ENCODE results near the gene ZIM2. TPM values are rescaled to one million over a fixed set of nuclear protein-coding genes. Genes with fewer than 3 reads are reported as not detected.

The ZIM2 gene
- total RNA-seq, 1 donor from 2014 or later: not detected

DNA sequence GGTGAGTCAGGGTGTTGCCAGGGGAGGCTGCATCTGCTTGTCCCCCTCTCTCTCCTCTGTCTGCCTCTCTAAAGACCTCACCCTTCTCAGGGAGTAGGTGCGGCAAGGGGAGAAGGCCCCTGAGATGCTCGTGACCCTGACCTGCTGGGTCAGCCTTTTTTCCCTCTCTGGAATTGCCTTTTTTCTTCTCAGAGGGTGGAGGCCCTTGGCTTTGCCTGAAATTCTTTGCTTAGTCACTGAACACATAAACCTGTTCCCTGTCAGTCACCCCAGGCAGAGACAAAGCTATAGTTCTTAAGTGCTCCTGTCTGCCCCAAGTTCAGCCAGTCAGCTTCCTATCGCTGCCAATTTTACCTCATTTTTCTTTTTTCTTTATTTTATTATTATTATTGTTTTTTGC, 35.2 kb upstream of the ZIM2 start:
- TF ChIP-seq CTCF (conservative IDR thresholded peaks at IDR 0.05): no peak

DNA sequence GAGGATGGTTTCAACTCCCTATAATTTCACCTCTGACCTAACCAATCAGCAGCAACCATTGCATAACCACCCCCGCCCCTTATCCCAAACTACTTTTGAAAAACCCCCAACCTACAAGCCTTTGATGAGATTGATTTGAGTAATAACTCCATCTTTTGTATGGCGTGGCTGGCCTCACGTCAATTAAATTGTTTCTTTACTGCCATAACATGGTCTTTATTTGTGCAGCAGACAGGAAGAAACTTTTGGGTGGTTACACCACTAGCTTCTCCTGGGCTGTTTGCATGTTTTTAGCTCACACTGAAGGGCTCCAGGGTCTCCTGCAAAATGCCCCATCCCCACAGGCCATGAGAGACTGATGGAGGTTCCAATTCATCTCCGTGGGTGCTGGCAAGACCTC, 34.0 kb upstream of the ZIM2 start:
- no peaks in the 10 kb centered on the region for H3K27me3 Mint-ChIP-seq (ENCODE audit: low read depth)
- H3K27ac Mint-ChIP-seq (ENCODE audit: unreplicated experiment): no peak overlapping the region
- no peaks in the 10 kb centered on the region for H3K4me1 Mint-ChIP-seq
- DNase-seq (ENCODE audit: low read depth, low spot score): no peak
- TF ChIP-seq CTCF (conservative IDR thresholded peaks at IDR 0.05): no peak
- peaks cover 29% of the 10 kb centered on the region for H3K9me3 Mint-ChIP-seq
- H3K36me3 Mint-ChIP-seq (ENCODE audit: low read depth): peaks cover 21% of the 10 kb centered on the region
- H3K4me3 Mint-ChIP-seq: no peak overlapping the region

More for the DNA sequence above, 35.2 kb upstream of the ZIM2 start:
- Mint-ChIP-seq H3K4me3 (no peak overlapping the region), H3K27ac (ENCODE audit: unreplicated experiment) (no peak overlapping the region), H3K4me1 (no peaks in the 10 kb centered on the region), H3K27me3 (ENCODE audit: low read depth) (no peaks in the 10 kb centered on the region), H3K9me3 (peaks cover 22% of the 10 kb centered on the region), H3K36me3 (ENCODE audit: low read depth) (peaks cover 15% of the 10 kb centered on the region)
- DNase-seq (ENCODE audit: low read depth, low spot score): no peak

DNA sequence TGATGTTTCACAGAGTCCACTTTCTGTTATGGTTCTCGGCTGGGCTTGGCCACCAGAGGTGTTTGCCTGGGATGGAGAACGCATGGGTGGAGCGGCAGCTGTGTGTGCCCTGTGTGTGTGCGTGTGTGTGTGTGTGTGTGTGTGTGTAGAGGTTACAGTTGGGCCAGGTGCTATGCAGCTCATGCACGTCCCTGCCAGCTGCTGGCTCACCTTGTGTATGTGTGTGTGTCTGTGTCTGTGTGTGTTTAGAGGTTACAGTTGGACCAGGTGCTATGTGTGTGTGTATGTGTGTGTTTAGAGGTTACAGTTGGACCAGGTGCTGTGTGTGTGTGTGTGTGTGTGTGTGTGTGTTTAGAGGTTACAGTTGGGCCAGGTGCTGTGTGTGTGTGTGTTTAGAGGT, 33.0 kb upstream of the ZIM2 start:
- H3K27me3 Mint-ChIP-seq (ENCODE audit: low read depth): no peaks in the 10 kb centered on the region
- no peak for DNase-seq (ENCODE audit: low read depth, low spot score)
- H3K36me3 Mint-ChIP-seq (ENCODE audit: low read depth): peaks cover 21% of the 10 kb centered on the region
- no peak overlapping the region for H3K27ac Mint-ChIP-seq (ENCODE audit: unreplicated experiment)
- peaks cover 29% of the 10 kb centered on the region for H3K9me3 Mint-ChIP-seq
- H3K4me1 Mint-ChIP-seq: no peaks in the 10 kb centered on the region
- no peak for TF ChIP-seq CTCF (conservative IDR thresholded peaks at IDR 0.05)
- no peak overlapping the region for H3K4me3 Mint-ChIP-seq

DNA sequence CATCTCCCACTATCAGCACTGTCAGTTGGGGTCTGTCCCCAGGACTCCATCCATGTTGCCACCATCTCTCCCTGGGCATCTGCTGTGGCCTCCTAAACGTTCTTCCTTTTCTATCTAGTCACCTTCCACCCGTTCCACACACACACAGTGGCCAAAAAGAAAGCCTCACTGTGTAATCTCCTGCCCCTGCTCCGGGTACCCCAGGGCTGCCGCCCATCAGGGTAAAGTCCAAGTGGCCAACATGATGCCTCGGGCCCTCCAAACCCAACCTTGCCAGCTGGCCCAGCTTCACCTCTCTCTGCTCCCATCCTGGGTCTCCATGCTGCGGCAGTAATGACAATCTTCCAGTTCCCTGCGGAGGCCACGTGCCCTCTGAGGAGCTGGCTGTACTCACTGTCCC, 29.4 kb upstream of the ZIM2 start:
- no peak for TF ChIP-seq CTCF (conservative IDR thresholded peaks at IDR 0.05)
- Mint-ChIP-seq H3K4me3 (no peak overlapping the region), H3K9me3 (peaks cover 34% of the 10 kb centered on the region), H3K27me3 (ENCODE audit: low read depth) (no peaks in the 10 kb centered on the region), H3K4me1 (no peaks in the 10 kb centered on the region), H3K27ac (ENCODE audit: unreplicated experiment) (no peak overlapping the region), H3K36me3 (ENCODE audit: low read depth) (peaks cover 22% of the 10 kb centered on the region)
- DNase-seq (ENCODE audit: low read depth, low spot score): no peak

GRCh38 chr19:56868446-56868845, 27.9 kb upstream of the ZIM2 start:
- H3K4me1 Mint-ChIP-seq: no peaks in the 10 kb centered on the region
- peaks cover 23% of the 10 kb centered on the region for H3K36me3 Mint-ChIP-seq (ENCODE audit: low read depth)
- H3K27ac Mint-ChIP-seq (ENCODE audit: unreplicated experiment): no peak overlapping the region
- peaks cover 30% of the 10 kb centered on the region for H3K9me3 Mint-ChIP-seq
- DNase-seq (ENCODE audit: low read depth, low spot score): no peak
- no peak for TF ChIP-seq CTCF (conservative IDR thresholded peaks at IDR 0.05)
- H3K27me3 Mint-ChIP-seq (ENCODE audit: low read depth): no peaks in the 10 kb centered on the region
- H3K4me3 Mint-ChIP-seq: no peak overlapping the region

GRCh38 chr19:56866538-56866937, 26.0 kb upstream of the ZIM2 start:
- TF ChIP-seq CTCF (conservative IDR thresholded peaks at IDR 0.05): no peak
- Mint-ChIP-seq H3K4me1 (no peaks in the 10 kb centered on the region), H3K9me3 (peaks cover 23% of the 10 kb centered on the region), H3K4me3 (no peak overlapping the region), H3K27ac (ENCODE audit: unreplicated experiment) (no peak overlapping the region), H3K27me3 (ENCODE audit: low read depth) (no peaks in the 10 kb centered on the region), H3K36me3 (ENCODE audit: low read depth) (peaks cover 19% of the 10 kb centered on the region)
- DNase-seq (ENCODE audit: low read depth, low spot score): no peak
